HG03460 (cell line): ENCODE results near the gene IGDCC3.
"Not testable (repeated sequence)": the region's sequence is repeated elsewhere in the genome, so short reads cannot be mapped to it uniquely, and the experiment has no call there.

Experiments used
- ATAC-seq: cut with Tn5 transposase; IDR thresholded peaks from one replicate; pipeline ENCODE4 v1.9.1; 2021; ENCODE audit not compliant: unreplicated experiment

Gene IGDCC3

DNA sequence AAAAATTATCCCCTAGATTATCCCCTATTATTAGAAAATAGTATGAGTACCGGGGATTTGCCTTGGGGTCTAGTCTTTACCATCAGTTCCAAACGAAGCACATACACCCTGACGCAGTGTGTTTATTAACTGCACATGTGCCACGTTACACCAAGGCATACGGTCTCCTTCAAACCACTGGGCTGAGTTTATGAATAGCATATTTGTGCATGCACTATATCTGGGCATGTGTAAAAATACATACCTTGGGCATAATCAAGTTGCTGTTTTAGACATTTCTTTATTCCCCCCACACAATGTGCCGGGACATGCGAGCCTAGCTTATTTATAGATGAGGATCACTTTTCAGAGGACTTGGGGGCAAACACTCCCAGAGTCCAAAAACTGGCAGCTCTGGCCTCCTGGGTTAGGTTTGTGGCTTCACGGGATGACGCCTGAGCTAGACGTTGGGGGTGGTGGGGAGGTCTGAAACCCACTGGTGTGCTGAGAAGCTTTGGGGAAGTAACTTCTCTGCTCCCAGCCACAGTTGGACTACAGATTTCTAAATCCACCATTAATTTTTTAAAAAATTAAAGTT, 28.7 kb upstream of the IGDCC3 start:
- no peak for ATAC-seq

DNA sequence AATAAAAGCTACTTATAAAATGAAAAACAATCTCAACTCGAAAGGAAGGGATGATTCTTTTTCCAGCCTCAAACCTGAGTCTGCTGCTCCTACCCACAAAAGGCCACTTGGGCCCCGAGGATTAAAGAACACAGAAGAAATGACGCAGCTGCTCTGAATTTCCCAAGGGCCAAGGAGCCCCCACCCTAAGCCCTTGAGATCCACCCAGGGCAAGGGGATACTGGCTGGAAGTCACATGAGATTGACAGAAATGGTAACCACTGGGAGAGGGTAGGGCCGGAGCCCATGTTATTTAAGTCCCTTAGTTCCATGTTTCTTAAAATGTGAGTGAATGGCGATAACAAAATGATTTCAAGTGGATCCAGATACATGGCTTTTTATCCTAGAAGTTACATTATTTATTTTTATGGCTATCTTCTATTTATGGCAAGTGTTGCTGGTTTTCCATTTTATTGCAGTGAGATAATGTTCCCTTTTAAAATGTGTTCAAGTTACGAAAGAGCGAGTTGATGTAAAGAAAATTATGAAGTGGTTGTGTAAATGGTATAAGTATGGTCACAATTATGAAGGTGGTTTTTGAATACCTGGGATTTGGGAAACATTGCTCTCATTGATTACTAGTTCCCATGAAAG, 28.1 kb upstream of the IGDCC3 start:
- ATAC-seq = no peak

GRCh38 chr15:65404186-65404872, 26.5 kb upstream of the IGDCC3 start:
- ATAC-seq = no peak

- no peak for ATAC-seq
Observed at GRCh38 chr15:65402961-65403360, 25.2 kb upstream of the IGDCC3 start.

- no peak for ATAC-seq
Observed at GRCh38 chr15:65401611-65402240, 23.9 kb upstream of the IGDCC3 start.

GRCh38 chr15:65400760-65401610, 23.2 kb upstream of the IGDCC3 start:
- no peak for ATAC-seq

- ATAC-seq = no peak
Observed at GRCh38 chr15:65399997-65400396, 22.2 kb upstream of the IGDCC3 start.

GRCh38 chr15:65399001-65399706, 21.4 kb upstream of the IGDCC3 start:
- no peak for ATAC-seq

DNA sequence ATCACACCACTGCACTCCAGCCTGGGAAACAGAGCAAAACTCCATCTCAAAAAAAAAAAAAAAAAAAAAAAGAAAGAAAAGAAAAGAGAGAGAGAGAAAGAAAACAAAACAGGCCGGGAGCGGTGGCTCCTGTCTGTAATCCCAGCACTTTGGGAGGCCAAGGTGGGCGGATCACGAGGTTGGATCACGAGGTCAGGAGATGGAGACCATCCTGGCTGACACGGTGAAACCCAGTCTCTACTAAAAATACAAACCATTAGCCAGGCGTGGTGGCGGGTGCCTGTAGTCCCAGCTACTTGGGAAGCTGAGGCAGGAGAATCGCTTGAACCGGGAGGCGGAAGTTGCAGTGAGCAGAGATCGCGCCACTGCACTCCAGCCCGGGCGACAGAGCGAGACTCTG, 20.7 kb upstream of the IGDCC3 start:
- not testable (repeated sequence) for ATAC-seq

DNA sequence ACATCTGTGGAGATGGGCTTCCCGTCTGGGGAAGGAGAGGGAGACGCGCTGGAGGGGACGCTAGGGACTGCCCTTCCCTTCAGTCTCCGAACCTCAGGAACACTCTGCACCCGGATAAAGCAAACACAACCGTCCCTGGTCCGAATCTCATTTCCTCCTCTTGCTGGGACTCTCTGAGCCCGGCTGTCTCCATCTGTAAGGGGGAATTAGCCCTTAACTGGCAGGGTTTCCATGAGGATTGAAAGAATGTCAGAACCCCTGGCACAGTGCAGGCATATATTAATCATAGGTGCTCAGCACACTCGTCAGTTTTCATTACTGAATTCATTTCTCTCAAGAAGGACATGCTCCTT, 19.1 kb upstream of the IGDCC3 start:
- no peak for ATAC-seq

DNA sequence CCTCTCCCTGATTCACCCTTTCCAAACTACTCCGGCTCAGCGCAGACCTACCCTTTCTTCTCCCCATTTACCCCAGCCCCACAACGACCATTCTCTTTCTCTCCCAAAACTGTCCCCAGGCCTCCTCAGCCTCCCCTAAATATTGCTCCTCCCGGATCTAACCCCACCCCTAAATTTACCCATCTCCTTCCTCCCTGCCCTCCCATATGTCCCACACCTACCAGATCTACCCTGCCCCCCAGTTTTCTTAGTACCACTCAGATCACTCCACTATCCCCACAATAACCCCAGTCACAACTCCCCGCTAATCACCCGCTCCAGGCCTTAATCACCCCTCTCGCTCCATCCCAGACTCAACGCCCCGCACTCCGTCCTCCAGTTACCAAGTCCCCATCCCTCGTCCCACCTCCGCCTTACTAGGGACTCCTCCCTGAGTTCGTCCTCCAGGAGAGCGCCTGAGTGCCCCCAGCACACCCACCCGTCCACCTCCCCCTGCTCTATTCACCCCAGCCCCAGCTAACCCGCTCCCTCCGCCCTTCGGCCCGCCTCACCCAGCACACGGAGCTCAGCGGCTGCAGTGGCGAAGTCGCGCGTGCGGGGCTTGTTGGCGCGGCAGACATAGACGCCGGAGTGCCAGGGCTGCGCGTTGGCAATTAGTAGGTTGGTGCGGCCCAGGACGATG, 18.6 kb upstream of the IGDCC3 start:
- ATAC-seq = no peak

DNA sequence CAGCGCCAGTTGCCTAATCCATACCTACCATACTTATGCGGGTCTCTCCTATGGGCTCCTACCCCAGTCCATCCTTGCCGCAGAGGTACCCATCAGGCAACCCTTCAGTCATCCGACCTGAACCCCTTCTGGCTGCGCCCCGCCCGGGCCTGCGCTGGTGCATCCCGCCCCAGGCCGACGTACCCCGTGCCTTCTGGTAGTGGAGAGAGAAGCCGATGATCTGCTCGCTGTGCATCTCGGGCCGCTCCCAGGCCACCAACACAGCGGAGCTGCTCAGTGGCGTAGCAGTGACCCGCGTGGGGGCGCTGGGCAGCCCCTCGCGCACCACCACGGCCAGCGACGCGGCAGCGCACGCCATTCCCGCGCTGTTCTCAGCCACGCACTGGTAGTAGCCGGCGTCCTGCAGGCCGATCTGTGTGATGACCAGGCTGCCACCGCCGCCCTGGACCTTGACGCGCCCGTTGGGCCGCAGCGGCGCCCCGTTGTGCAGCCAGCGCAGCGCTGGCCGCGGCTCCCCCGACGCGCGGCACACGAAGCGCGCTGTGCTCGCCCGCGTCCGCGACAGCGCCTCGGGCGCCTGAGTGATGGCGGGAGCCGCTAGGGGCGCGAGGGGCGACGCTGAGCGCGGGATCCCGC, 17.9 kb upstream of the IGDCC3 start:
- ATAC-seq = no peak

- no peak for ATAC-seq
Observed at GRCh38 chr15:65394936-65395335, 17.1 kb upstream of the IGDCC3 start.

GRCh38 chr15:65394280-65394789, 16.5 kb upstream of the IGDCC3 start:
- no peak for ATAC-seq

DNA sequence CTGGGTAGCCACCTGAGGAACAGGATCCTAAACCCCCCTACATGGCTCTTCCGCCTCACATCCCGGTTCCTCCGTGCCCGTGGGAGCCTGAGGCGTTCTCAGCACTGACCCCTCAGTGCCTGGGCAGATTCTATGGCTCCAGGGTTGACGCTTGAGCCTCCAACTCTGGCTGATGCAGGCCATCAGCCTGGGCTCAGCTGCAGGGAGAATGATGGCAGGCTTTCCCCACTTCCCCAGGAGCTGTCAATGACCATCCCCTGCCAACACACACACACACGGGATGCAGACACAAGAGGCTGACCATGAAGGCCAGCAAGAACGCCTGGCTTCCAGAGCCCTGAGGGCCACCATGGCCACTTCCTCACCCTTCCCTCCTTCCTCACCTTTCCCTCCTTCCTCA, 15.8 kb upstream of the IGDCC3 start:
- ATAC-seq = no peak

DNA sequence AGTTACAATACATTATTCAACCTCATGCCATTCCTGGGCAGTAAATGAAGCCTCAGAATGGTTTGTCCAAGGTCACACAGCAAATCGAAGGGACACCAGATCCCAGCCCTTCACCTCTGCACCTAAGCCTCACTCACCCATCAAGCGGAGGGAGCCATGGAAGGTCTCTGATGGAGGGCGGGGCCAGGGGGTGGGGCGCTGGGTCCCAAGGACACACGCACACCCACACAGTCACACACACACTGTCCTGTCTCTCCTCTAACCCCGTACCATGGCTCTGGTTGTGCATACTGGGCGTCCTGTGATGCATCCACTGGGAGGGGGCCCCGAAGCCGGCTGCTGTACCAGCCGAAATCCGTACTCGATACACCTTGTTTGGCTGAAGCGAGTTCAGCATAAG, 15.3 kb upstream of the IGDCC3 start:
- ATAC-seq = no peak

- no peak for ATAC-seq
Observed at GRCh38 chr15:65392368-65392767, 14.6 kb upstream of the IGDCC3 start.

DNA sequence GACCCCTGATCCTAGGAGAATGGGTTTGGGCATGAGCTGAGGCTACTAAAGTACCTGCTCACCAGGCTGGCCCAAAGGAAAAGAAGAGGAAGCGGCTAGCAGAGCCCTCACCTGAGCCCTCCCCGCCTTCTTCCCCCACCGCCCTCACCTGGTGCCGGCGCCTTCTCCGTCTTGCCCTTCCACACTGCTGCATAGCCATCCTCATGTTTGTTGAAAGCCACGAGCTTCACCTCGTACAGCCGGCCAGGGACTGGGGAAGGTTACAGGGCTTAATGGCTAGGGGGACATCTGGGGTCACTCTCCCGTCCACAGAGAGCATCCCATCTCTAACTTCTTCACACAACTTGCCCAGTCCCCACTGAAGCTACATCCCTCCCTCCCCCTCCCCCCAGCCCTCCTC, 13.9 kb upstream of the IGDCC3 start:
- ATAC-seq = no peak

DNA sequence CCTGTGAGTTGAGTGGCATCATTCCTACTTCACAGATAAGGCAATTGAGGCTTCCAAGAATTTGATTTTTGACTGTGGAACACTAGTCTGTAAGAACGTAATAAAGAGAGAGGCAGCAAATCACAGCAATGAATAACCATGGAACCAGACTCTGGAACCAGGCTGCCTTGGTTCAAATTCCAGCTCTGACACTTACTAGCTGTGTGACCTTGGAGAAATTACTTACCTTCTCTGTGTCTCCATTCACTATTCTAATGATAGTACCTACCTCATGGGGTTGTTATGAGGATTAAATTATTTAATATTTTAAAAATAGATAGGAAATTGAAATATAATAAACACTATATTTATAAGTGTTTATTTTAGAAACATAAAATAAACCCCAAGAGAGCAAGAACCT, 12.6 kb upstream of the IGDCC3 start:
- ATAC-seq = no peak
